Hematopoietic multipotent progenitor cell treated with erythropoietin and hydrocortisone succinate and interleukin-3 and kit ligand, for 6 days (in vitro differentiated cells): ENCODE measurements around the gene NEIL1.
"Not testable (repeated sequence)": the region's sequence is repeated elsewhere in the genome, so short reads cannot be mapped to it uniquely, and the experiment has no call there.

Experiments
- DNase-seq: peaks from one replicate; pipeline ENCODE4 v3.0.0-alpha.2; 2015

The NEIL1 gene

GRCh38 chr15:75335313-75335704, 11.5 kb upstream of the NEIL1 start:
- peak; percentile 23 for DNase-seq

GRCh38 chr15:75335705-75336355, 11.0 kb upstream of the NEIL1 start, which contains the start of gene COMMD4:
Gene COMMD4, plus strand, starts transcription at chr15:75336063. Its CDS starts 27 bp downstream, at chr15:75336090.
- peak; percentile 97 for DNase-seq

- DNase-seq, result no peak
Observed at GRCh38 chr15:75338661-75339240, 8.1 kb upstream of the NEIL1 start.

GRCh38 chr15:75339531-75340240, 7.2 kb upstream of the NEIL1 start:
- DNase-seq, result no peak

GRCh38 chr15:75342221-75342620, 4.6 kb upstream of the NEIL1 start:
- DNase-seq, result no peak

- not testable (repeated sequence) for DNase-seq
Observed at GRCh38 chr15:75343953-75344352, 2.9 kb upstream of the NEIL1 start.

GRCh38 chr15:75347222-75348033, 589 bp downstream of the NEIL1 start:
- peak; percentile 65 for DNase-seq

- no peak for DNase-seq
Observed at GRCh38 chr15:75348034-75348561, 1.3 kb downstream of the NEIL1 start.

- DNase-seq, result peak; percentile 31
Observed at GRCh38 chr15:75348562-75349350, 1.9 kb downstream of the NEIL1 start.

- DNase-seq, result not testable (repeated sequence)
Observed at GRCh38 chr15:75349351-75349669, 2.5 kb downstream of the NEIL1 start.

GRCh38 chr15:75349851-75350588, 3.2 kb downstream of the NEIL1 start:
- DNase-seq, result peak; percentile 85

GRCh38 chr15:75350601-75351361, 3.9 kb downstream of the NEIL1 start:
- DNase-seq, result no peak

- DNase-seq, result no peak
Observed at GRCh38 chr15:75352186-75353080, 5.6 kb downstream of the NEIL1 start.

- DNase-seq, result no peak
Observed at GRCh38 chr15:75353604-75354003, 6.8 kb downstream of the NEIL1 start.

- no peak for DNase-seq
Observed at GRCh38 chr15:75354454-75354853, 7.6 kb downstream of the NEIL1 start.

- DNase-seq, result no peak
Observed at GRCh38 chr15:75355369-75355768, 8.5 kb downstream of the NEIL1 start.

- no peak for DNase-seq
Observed at GRCh38 chr15:75356006-75356405, 9.2 kb downstream of the NEIL1 start.

- DNase-seq, result no peak
Observed at GRCh38 chr15:75356517-75356916, 9.7 kb downstream of the NEIL1 start.

- DNase-seq, result no peak
Observed at GRCh38 chr15:75357976-75358673, 11.3 kb downstream of the NEIL1 start.
